SK-N-SH (cell line): ENCODE data around the gene MRPS24. TPM values are rescaled to one million over a fixed set of nuclear protein-coding genes. Genes with fewer than 3 reads are reported as not detected.

Source experiments
- CTCF ChIA-PET: fragments of 300-600, 350-600 bp; formaldehyde crosslinking; extraction: SDS; loops from one replicate; lab custom pipeline; 2021; lab: Yijun Ruan, JAX
- POLR2A ChIA-PET: fragments of 350-600 bp; sonication (Branson Sonifier 250); formaldehyde crosslinking; extraction: SDS; loops from one replicate; lab custom pipeline; 2020; ENCODE audit warnings: antibody characterized with exemption, inconsistent platforms; lab: Yijun Ruan, JAX
- DNase-seq: peaks from one replicate; pipeline ENCODE4 v3.0.0; 2012
- H2AFZ ChIP-seq: fragments of 200-600 bp; sonication (generic); 2 replicates; pipeline ENCODE4 v1.8.1; 2016; ENCODE audit warnings: antibody characterized with exemption, mild to moderate bottlenecking, low read depth
- H3F3A ChIP-seq: fragments of 200-600 bp; sonication (generic); replicated peaks from 2 replicates; pipeline ENCODE3; 2016; ENCODE audit warnings: antibody characterized with exemption, mild to moderate bottlenecking; ENCODE audit not compliant: insufficient read depth
- H3K27ac ChIP-seq, 2 experiments: fragments of 200-500 bp in 1 of 2; fragments of 200-600 bp in 1 of 2; sonication (Bioruptor generic) in 1 of 2; sonication (generic), shearing (Covaris generic) in 1 of 2; 2 replicates each; pipeline versions ENCODE4 v1.5.1 to v1.6.1; 2014 to 2016; ENCODE audit warnings: low read depth in 2 of 2, inconsistent platforms in 1 of 2, low read length in 1 of 2, mild to moderate bottlenecking in 1 of 2, mixed read lengths in 1 of 2
- H3K27me3 ChIP-seq: fragments of 200-600 bp; sonication (generic), shearing (Covaris generic); 2 replicates; pipeline ENCODE4 v1.6.1; 2016; ENCODE audit warnings: mixed run types; ENCODE audit not compliant: insufficient read depth
- H3K36me3 ChIP-seq, 2 experiments: fragments of 200-500 bp in 1 of 2; fragments of 200-600 bp in 1 of 2; sonication (Bioruptor generic) in 1 of 2; sonication (generic) in 1 of 2; replicated peaks in 1 of 2; 2 replicates each; pipeline versions ENCODE3 to v1.5.1; 2014 to 2016; ENCODE audit warnings: low read length in 1 of 2, mild to moderate bottlenecking in 1 of 2; ENCODE audit not compliant: insufficient read depth in 2 of 2, control insufficient read depth in 1 of 2
- H3K4me1 ChIP-seq, 2 experiments: fragments of 200-500 bp in 1 of 2; fragments of 200-600 bp in 1 of 2; sonication (Bioruptor generic) in 1 of 2; sonication (generic), shearing (Covaris generic) in 1 of 2; 2 replicates each; pipeline versions ENCODE4 v1.5.1 to v1.6.1; 2014 to 2016; ENCODE audit warnings: low read depth in 1 of 2, low read length in 1 of 2, mixed run types in 1 of 2; ENCODE audit not compliant: insufficient read depth in 2 of 2, control insufficient read depth in 1 of 2
- H3K4me2 ChIP-seq: fragments of 200-600 bp; sonication (generic), shearing (Covaris generic); 2 replicates; pipeline ENCODE4 v1.6.1; 2017; ENCODE audit warnings: mixed run types
- H3K4me3 ChIP-seq, 2 experiments: fragments of 200-500 bp in 1 of 2; fragments of 200-600 bp in 1 of 2; sonication (Bioruptor generic) in 1 of 2; sonication (generic), shearing (Covaris generic) in 1 of 2; 2 replicates each; pipeline versions ENCODE4 v1.5.1 to v1.8.1; 2014 to 2016; ENCODE audit warnings: low read depth in 2 of 2, inconsistent platforms in 1 of 2, low read length in 1 of 2, mild to moderate bottlenecking in 1 of 2, mixed read lengths in 1 of 2, moderate library complexity in 1 of 2
- H3K79me2 ChIP-seq: fragments of 200-600 bp; sonication (generic); 2 replicates; pipeline ENCODE4 v1.8.1; 2017; ENCODE audit warnings: mild to moderate bottlenecking; ENCODE audit not compliant: insufficient read depth
- H3K9ac ChIP-seq: fragments of 200-600 bp; sonication (generic); 2 replicates; pipeline ENCODE4 v1.6.1; 2017; ENCODE audit warnings: mixed run types
- H3K9me2 ChIP-seq: fragments of 200-600 bp; sonication (generic); 2 replicates; pipeline ENCODE4 v1.6.1; 2017; ENCODE audit warnings: mixed run types
- H3K9me3 ChIP-seq: fragments of 200-600 bp; sonication (generic); 2 replicates; pipeline ENCODE4 v1.6.1; 2017; ENCODE audit warnings: mixed run types, mild to moderate bottlenecking, moderate library complexity
- H4K20me1 ChIP-seq: fragments of 200-600 bp; sonication (generic); 2 replicates; pipeline ENCODE4 v1.6.1; 2017; ENCODE audit warnings: mild to moderate bottlenecking, mixed run types; ENCODE audit not compliant: insufficient read depth
- CHD2 ChIP-seq: fragments of 150-350 bp; IDR thresholded peaks from 2 replicates; pipeline ENCODE4 v1.6.1; 2018; ENCODE audit warnings: low read length; ENCODE audit not compliant: partially characterized antibody
- EP300 ChIP-seq, 2 experiments: IDR thresholded peaks; 2 replicates each; pipeline versions ENCODE4 v1.4.0 to v1.6.1; 2012; ENCODE audit warnings: borderline replicate concordance in 1 of 2, low read depth in 1 of 2, low read length in 1 of 2
- EZH2phosphoT487 ChIP-seq: fragments of 200-600 bp; sonication (generic); IDR thresholded peaks from 2 replicates; pipeline ENCODE4 v1.6.1; 2017; ENCODE audit warnings: low read depth, mixed run types, mild to moderate bottlenecking, antibody characterized with exemption, moderate library complexity, borderline replicate concordance
- FOSL2 ChIP-seq: IDR thresholded peaks from 2 replicates; pipeline ENCODE4 v1.4.0; 2012; ENCODE audit warnings: low read depth, mild to moderate bottlenecking, moderate library complexity, borderline replicate concordance
- MEF2A ChIP-seq: IDR thresholded peaks from 2 replicates; pipeline ENCODE4 v1.4.0; 2012; ENCODE audit warnings: low read depth, borderline replicate concordance
- MXI1 ChIP-seq: IDR thresholded peaks from 2 replicates; pipeline ENCODE4 v1.6.1; 2012; ENCODE audit warnings: mild to moderate bottlenecking, low read depth, low read length, improper control_type of control experiment
- RAD21 ChIP-seq: IDR thresholded peaks from 2 replicates; pipeline ENCODE4 v1.6.1; 2012; ENCODE audit warnings: mild to moderate bottlenecking, low read length
- RCOR1 ChIP-seq: fragments of 150-350 bp; IDR thresholded peaks from 2 replicates; pipeline ENCODE4 v1.6.1; 2017; ENCODE audit warnings: antibody characterized with exemption, low read length
- RFX5 ChIP-seq: IDR thresholded peaks from 2 replicates; pipeline ENCODE4 v1.6.1; 2012; ENCODE audit warnings: mild to moderate bottlenecking, improper control_type of control experiment, low read length
- SIN3A ChIP-seq: IDR thresholded peaks from 2 replicates; pipeline ENCODE4 v1.6.1; 2012; ENCODE audit warnings: low read depth, mild to moderate bottlenecking, low read length, moderate library complexity, borderline replicate concordance
- TCF12 ChIP-seq: IDR thresholded peaks from 2 replicates; pipeline ENCODE4 v1.4.0; 2012
- YY1 ChIP-seq: IDR thresholded peaks from 2 replicates; pipeline ENCODE4 v1.4.0; 2012; ENCODE audit warnings: low read depth, mild to moderate bottlenecking
- WGBS: methylation state at CpG from one replicate; pipeline ENCODE4 v1.1.6; 2017; ENCODE audit warnings: low lambda C conversion rate; 5-methylcytosine and 5-hydroxymethylcytosine counted together
- polyA plus RNA-seq, 3 experiments: library from polyadenylated mRNA; depleted of rRNA; stranded (reverse); fragments of >200 nt; gene quantifications; 2 replicates each; pipeline ENCODE4 v1.2.3, GENCODE V29; 2012
- TF ChIP-seq, protein P1 (sequence below): IDR thresholded peaks from 2 replicates; pipeline ENCODE4 v1.4.0; 2012; ENCODE audit warnings: low read depth, borderline replicate concordance
- TF ChIP-seq, protein P2 (sequence below): IDR thresholded peaks from 2 replicates; pipeline ENCODE4 v1.4.0; 2012; ENCODE audit warnings: low read depth
- TF ChIP-seq, protein P3 (sequence below): IDR thresholded peaks from 2 replicates; pipeline ENCODE4 v1.4.0; 2012; ENCODE audit warnings: low read depth, borderline replicate concordance

Gene MRPS24
- polyA plus RNA-seq, 1 of the 3 experiments (the other 2 are of a cell fraction): 234 TPM

DNA sequence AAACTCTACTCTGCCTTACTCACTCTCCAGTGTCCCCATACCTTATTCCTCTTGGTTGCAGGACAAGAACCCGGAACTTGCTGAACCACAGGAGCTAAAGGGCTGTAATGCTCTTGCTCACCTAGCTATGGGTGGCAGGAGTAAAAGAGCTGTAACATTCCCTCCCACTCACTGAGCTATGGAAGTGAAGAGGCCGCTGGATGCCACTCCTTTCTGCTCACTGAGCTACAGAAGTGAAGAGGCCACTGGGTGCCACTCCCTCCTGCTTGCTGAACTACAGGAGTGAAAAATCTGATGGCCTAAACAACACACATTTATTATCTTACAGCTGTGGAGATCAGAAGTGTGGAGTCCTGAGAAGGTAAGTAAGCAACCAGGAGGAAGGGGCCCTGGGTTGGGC lies 17.5 kb downstream of the MRPS24 start:
- 19% methylated on average over 2 of the region's 2 CpGs for WGBS
- Histone ChIP-seq H3K36me3 (no peaks in the 10 kb centered on the region), H3K4me2 (no peak overlapping the region), H3F3A (no peaks in the 10 kb centered on the region), H3K9me2 (no peaks in the 10 kb centered on the region), H3K4me1 (no peaks in the 10 kb centered on the region), H3K27me3 (0 out of 2 replicates have a peak, but pooled peaks cover 5% of the 10 kb centered on the region), H3K9ac (no peak overlapping the region), H3K9me3 (no peaks in the 10 kb centered on the region), H2AFZ (no peak overlapping the region), H3K79me2 (no peaks in the 10 kb centered on the region), H3K27ac (no peak overlapping the region), H3K4me3 (no peak overlapping the region), H4K20me1 (no peaks in the 10 kb centered on the region)
- ChIA-PET POLR2A (no interaction called here), CTCF (interaction anchor here (6.3 kb wide), 1 partner anchor 13 kb away, joined by 57 read pairs; no protein-coding TSS in a partner anchor)
- TF ChIP-seq, protein P1, sequence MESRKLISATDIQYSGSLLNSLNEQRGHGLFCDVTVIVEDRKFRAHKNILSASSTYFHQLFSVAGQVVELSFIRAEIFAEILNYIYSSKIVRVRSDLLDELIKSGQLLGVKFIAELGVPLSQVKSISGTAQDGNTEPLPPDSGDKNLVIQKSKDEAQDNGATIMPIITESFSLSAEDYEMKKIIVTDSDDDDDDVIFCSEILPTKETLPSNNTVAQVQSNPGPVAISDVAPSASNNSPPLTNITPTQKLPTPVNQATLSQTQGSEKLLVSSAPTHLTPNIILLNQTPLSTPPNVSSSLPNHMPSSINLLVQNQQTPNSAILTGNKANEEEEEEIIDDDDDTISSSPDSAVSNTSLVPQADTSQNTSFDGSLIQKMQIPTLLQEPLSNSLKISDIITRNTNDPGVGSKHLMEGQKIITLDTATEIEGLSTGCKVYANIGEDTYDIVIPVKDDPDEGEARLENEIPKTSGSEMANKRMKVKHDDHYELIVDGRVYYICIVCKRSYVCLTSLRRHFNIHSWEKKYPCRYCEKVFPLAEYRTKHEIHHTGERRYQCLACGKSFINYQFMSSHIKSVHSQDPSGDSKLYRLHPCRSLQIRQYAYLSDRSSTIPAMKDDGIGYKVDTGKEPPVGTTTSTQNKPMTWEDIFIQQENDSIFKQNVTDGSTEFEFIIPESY: no peak
- TF ChIP-seq EP300 (IDR thresholded peaks at IDR 0.05; ENCODE audit: borderline replicate concordance in 1 of 2, low read depth in 1 of 2, low read length in 1 of 2) (no peak), RFX5 (no peak), RCOR1 (no peak), TCF12 (no peak), SIN3A (no peak), RAD21 (no peak), YY1 (no peak), FOSL2 (no peak), MXI1 (no peak), MEF2A (no peak), CHD2 (no peak), EZH2phosphoT487 (no peak)
- TF ChIP-seq, protein P2, sequence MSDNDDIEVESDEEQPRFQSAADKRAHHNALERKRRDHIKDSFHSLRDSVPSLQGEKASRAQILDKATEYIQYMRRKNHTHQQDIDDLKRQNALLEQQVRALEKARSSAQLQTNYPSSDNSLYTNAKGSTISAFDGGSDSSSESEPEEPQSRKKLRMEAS: no peak
- TF ChIP-seq, protein P3, sequence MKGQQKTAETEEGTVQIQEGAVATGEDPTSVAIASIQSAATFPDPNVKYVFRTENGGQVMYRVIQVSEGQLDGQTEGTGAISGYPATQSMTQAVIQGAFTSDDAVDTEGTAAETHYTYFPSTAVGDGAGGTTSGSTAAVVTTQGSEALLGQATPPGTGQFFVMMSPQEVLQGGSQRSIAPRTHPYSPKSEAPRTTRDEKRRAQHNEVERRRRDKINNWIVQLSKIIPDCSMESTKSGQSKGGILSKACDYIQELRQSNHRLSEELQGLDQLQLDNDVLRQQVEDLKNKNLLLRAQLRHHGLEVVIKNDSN: no peak
- no peak for DNase-seq
